ENCODE measurements around the gene KDM2A.

KDM2A gene

GRCh38 chr11:67277231-67277961 is 158.3 kb downstream of the KDM2A start:
- Histone ChIP-seq H3K4me3 (ENCODE audit: low read length in 2 of 2) (peak overlapping the region in 1 of 2 donors; percentile 12), H3K36me3 (replicated peaks in 1 of 2; ENCODE audit: control insufficient read depth in 2 of 2, insufficient read depth in 2 of 2, low read length in 2 of 2) (peaks cover 29 to 60% of the 10 kb centered on the region in 2 donors), H3K4me2 (ENCODE audit: insufficient read depth, low read length, poor library complexity, severe bottlenecking) (peak overlapping the region; percentile 40), H3K23ac (ENCODE audit: low read depth, low read length, poor library complexity) (peak overlapping the region; percentile 97), H2BK5ac (ENCODE audit: low read length) (peak overlapping the region; percentile 97), H3K9ac (ENCODE audit: low read depth, low read length, poor library complexity) (peak overlapping the region; percentile 77), H2BK12ac (ENCODE audit: low read length) (peak overlapping the region; percentile 84), H3K27ac (replicated peaks; ENCODE audit: low read length) (peak overlapping the region; percentile 86), H3K79me1 (ENCODE audit: low read depth, low read length) (peaks cover 23% of the 10 kb centered on the region), H2AFZ (ENCODE audit: low read length) (peak overlapping the region; percentile 49), H4K91ac (ENCODE audit: low read depth, low read length, poor library complexity) (peak overlapping the region; percentile 92), H3K27me3 (ENCODE audit: control insufficient read depth in 3 of 3, insufficient read depth in 3 of 3, low read depth in 1 of 3, low read length in 3 of 3) (no peaks in the 10 kb centered on the region), H3K14ac (ENCODE audit: low read length) (peak overlapping the region; percentile 89), H3K18ac (ENCODE audit: low read length) (peak overlapping the region; percentile 97), H2BK120ac (ENCODE audit: low read depth, low read length) (peak overlapping the region; percentile 74), H4K8ac (ENCODE audit: low read depth, low read length) (peak overlapping the region; percentile 7), H2BK15ac (ENCODE audit: low read length) (peak overlapping the region; percentile 49), H3K4ac (ENCODE audit: low read length) (peak overlapping the region; percentile 67), H3K9me3 (replicated peaks in 1 of 2; ENCODE audit: control insufficient read depth in 2 of 2, insufficient read depth in 1 of 2, low read depth in 1 of 2, low read length in 2 of 2) (no peaks in the 10 kb centered on the region), H2AK5ac (ENCODE audit: low read depth, low read length) (peak overlapping the region; percentile 8), H3K4me1 (ENCODE audit: control insufficient read depth in 2 of 2, insufficient read depth in 1 of 2, low read depth in 1 of 2, low read length in 2 of 2) (peaks cover 6 to 11% of the 10 kb centered on the region in 2 donors)
- WGBS, 2 donors (ENCODE audit: extremely low coverage in 2 of 2, insufficient read length in 2 of 2, insufficient replicate concordance in 1 of 2): no CpG with 5 or more reads among the region's 24 CpGs
- no peak for DNase-seq (ENCODE audit: low spot score)

- Histone ChIP-seq H3K23ac (ENCODE audit: low read depth, low read length, poor library complexity) (no peak overlapping the region), H3K36me3 (replicated peaks in 1 of 2; ENCODE audit: control insufficient read depth in 2 of 2, insufficient read depth in 2 of 2, low read length in 2 of 2) (peaks cover 37 to 62% of the 10 kb centered on the region in 2 donors)
- WGBS, 2 donors (ENCODE audit: extremely low coverage in 2 of 2, insufficient read length in 2 of 2, insufficient replicate concordance in 1 of 2): no CpG with 5 or more reads among the region's 14 CpGs
These were observed 159.3 kb downstream of the KDM2A start for GRCh38 chr11:67278135-67278938.

GRCh38 chr11:67278939-67279588 is 160.0 kb downstream of the KDM2A start:
- no CpG with 5 or more reads among the region's 14 CpGs for WGBS, 2 donors (ENCODE audit: extremely low coverage in 2 of 2, insufficient read length in 2 of 2, insufficient replicate concordance in 1 of 2)
- no peak overlapping the region for H3K4me3 ChIP-seq (ENCODE audit: low read length in 2 of 2)
- H4K8ac ChIP-seq (ENCODE audit: low read depth, low read length): no peak overlapping the region
- no peak overlapping the region for H3K4me2 ChIP-seq (ENCODE audit: insufficient read depth, low read length, poor library complexity, severe bottlenecking)
- H3K18ac ChIP-seq (ENCODE audit: low read length): no peak overlapping the region
- H2AFZ ChIP-seq (ENCODE audit: low read length): no peak overlapping the region
- peaks cover 19% of the 10 kb centered on the region for H3K79me1 ChIP-seq (ENCODE audit: low read depth, low read length)
- no peak overlapping the region for H2AK5ac ChIP-seq (ENCODE audit: low read depth, low read length)
- H3K9ac ChIP-seq (ENCODE audit: low read depth, low read length, poor library complexity): no peak overlapping the region
- no peak overlapping the region for H2BK12ac ChIP-seq (ENCODE audit: low read length)
- H2BK120ac ChIP-seq (ENCODE audit: low read depth, low read length): no peak overlapping the region
- no peak overlapping the region for H3K14ac ChIP-seq (ENCODE audit: low read length)
- peaks cover 6 to 11% of the 10 kb centered on the region in 2 donors for H3K4me1 ChIP-seq (ENCODE audit: control insufficient read depth in 2 of 2, insufficient read depth in 1 of 2, low read depth in 1 of 2, low read length in 2 of 2)
- no peak overlapping the region for H3K4ac ChIP-seq (ENCODE audit: low read length)
- no peak overlapping the region for H3K27ac ChIP-seq (replicated peaks; ENCODE audit: low read length)
- no peaks in the 10 kb centered on the region for H3K9me3 ChIP-seq (replicated peaks in 1 of 2; ENCODE audit: control insufficient read depth in 2 of 2, insufficient read depth in 1 of 2, low read depth in 1 of 2, low read length in 2 of 2)
- peak overlapping the region; percentile 46 for H2BK5ac ChIP-seq (ENCODE audit: low read length)
- no peak overlapping the region for H3K23ac ChIP-seq (ENCODE audit: low read depth, low read length, poor library complexity)
- no peak for DNase-seq (ENCODE audit: low spot score)
- no peak overlapping the region for H4K91ac ChIP-seq (ENCODE audit: low read depth, low read length, poor library complexity)
- H3K27me3 ChIP-seq (ENCODE audit: control insufficient read depth in 3 of 3, insufficient read depth in 3 of 3, low read depth in 1 of 3, low read length in 3 of 3): no peaks in the 10 kb centered on the region
- no peak overlapping the region for H2BK15ac ChIP-seq (ENCODE audit: low read length)
- peaks cover 44 to 67% of the 10 kb centered on the region in 2 donors for H3K36me3 ChIP-seq (replicated peaks in 1 of 2; ENCODE audit: control insufficient read depth in 2 of 2, insufficient read depth in 2 of 2, low read length in 2 of 2)

More at GRCh38 chr11:67278135-67278938, 159.3 kb downstream of the KDM2A start:
- Histone ChIP-seq H2AFZ (ENCODE audit: low read length) (no peak overlapping the region), H3K4me1 (ENCODE audit: control insufficient read depth in 2 of 2, insufficient read depth in 1 of 2, low read depth in 1 of 2, low read length in 2 of 2) (peaks cover 6 to 11% of the 10 kb centered on the region in 2 donors), H3K18ac (ENCODE audit: low read length) (peak overlapping the region; percentile 48), H3K4me3 (ENCODE audit: low read length in 2 of 2) (no peak overlapping the region), H3K14ac (ENCODE audit: low read length) (no peak overlapping the region), H2BK15ac (ENCODE audit: low read length) (peak overlapping the region; percentile 8), H3K27ac (replicated peaks; ENCODE audit: low read length) (peak overlapping the region; percentile 59), H3K4ac (ENCODE audit: low read length) (no peak overlapping the region), H4K91ac (ENCODE audit: low read depth, low read length, poor library complexity) (no peak overlapping the region), H4K8ac (ENCODE audit: low read depth, low read length) (no peak overlapping the region), H2BK12ac (ENCODE audit: low read length) (no peak overlapping the region), H2BK5ac (ENCODE audit: low read length) (peak overlapping the region; percentile 46), H2AK5ac (ENCODE audit: low read depth, low read length) (peak overlapping the region; percentile 85), H3K9me3 (replicated peaks in 1 of 2; ENCODE audit: control insufficient read depth in 2 of 2, insufficient read depth in 1 of 2, low read depth in 1 of 2, low read length in 2 of 2) (no peaks in the 10 kb centered on the region), H3K79me1 (ENCODE audit: low read depth, low read length) (peaks cover 21% of the 10 kb centered on the region), H2BK120ac (ENCODE audit: low read depth, low read length) (no peak overlapping the region), H3K4me2 (ENCODE audit: insufficient read depth, low read length, poor library complexity, severe bottlenecking) (no peak overlapping the region), H3K9ac (ENCODE audit: low read depth, low read length, poor library complexity) (no peak overlapping the region), H3K27me3 (ENCODE audit: control insufficient read depth in 3 of 3, insufficient read depth in 3 of 3, low read depth in 1 of 3, low read length in 3 of 3) (no peaks in the 10 kb centered on the region)
- DNase-seq (ENCODE audit: low spot score): no peak
